Measurements from ENCODE around the gene RWDD2A.

The RWDD2A gene

DNA sequence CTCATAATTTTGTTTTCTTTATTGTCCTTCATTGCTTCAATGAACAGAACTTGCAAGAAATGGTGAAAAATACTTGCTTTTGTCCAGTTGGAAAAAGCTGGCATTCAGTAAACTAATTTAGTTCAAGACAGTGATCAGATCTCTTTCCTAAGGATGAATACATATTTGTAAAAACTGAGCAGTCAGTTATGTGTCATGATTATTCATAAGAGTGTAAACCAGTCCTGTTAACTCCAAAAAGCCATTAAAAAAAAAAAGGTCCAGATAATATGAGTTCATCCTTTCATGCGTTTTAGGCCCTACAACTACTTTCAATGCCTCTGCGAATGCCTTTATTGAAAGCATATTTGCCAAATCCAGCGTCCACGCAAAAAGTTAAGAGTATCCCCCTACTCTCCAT is 701 bp upstream of the RWDD2A start:
- Histone ChIP-seq H3K4me1 (peaks cover 5 to 16% (median 8%) of the 10 kb centered on the region in 10 experiments; a peak in 12 of 20 replicates), H3K4me3 (peak overlapping the region; percentile 75 to 83 (median 80)), H4K20me1 (no peaks in the 10 kb centered on the region), H3K9ac (peak overlapping the region; percentile 74 to 87 (median 83)), H3K27me3 (no peaks in the 10 kb centered on the region), H3K4me2 (peak overlapping the region; percentile 64 to 83 (median 70)), H3K9me3 (replicated peaks in 1 of 11) (no peaks in the 10 kb centered on the region), H3K36me3 (peaks cover 0 to 9% (median 0%) of the 10 kb centered on the region in 11 experiments; a peak in 4 of 22 replicates), H3K27ac (peak overlapping the region; percentile 59 to 82 (median 73); a peak in 20 of 22 replicates)
- TF ChIP-seq Cebpa-rat (IDR thresholded peaks at IDR 0.05): no peak

- Histone ChIP-seq H3K4me3 (peak overlapping the region; percentile 75 to 83 (median 80)), H3K4me2 (peak overlapping the region; percentile 77 to 91 (median 83)), H3K4me1 (peaks cover 5 to 16% (median 8%) of the 10 kb centered on the region in 10 experiments; a peak in 12 of 20 replicates), H3K9ac (peak overlapping the region; percentile 74 to 87 (median 83)), H3K36me3 (no peaks in the 10 kb centered on the region; a peak in 1 of 22 replicates), H3K27me3 (no peaks in the 10 kb centered on the region), H3K27ac (peak overlapping the region; percentile 59 to 82 (median 72); a peak in 21 of 22 replicates), H4K20me1 (no peaks in the 10 kb centered on the region), H3K9me3 (replicated peaks in 1 of 11) (no peaks in the 10 kb centered on the region)
- TF ChIP-seq Cebpa-rat (IDR thresholded peaks at IDR 0.05): no peak
Observed at GRCh38 chr6:83193747-83194566, 800 bp downstream of the RWDD2A start.

DNA sequence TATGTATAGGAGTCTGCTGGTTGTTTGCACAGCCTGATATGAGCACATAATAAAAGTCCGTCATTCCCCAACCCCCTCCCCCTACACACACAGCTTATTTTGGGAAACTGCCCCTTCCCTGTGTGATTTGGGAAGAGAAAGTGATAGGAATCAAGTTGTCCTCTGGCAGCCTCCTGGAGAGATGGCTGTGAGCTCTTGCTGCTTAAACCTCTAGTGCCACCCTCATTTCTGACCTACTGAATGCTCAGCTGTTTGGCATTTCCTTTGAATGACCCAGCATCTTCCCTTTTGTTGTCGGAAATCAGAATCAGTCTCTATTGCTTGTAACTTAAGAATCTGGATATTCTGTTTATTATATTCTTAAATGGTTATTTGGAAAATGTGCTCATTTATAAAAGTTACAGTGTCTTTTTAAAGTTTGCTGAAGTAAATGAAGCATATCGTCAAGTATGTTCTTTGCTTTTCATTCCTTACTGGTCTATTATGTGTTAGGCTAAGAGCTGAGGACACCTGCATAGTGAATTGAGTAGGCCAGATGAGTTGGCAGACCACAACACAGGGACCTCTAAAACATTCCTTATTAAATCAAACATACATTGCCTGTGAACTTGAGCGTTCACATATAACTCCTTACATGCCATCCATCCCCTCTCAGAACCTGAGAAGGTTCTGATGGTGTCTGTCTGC is 5.5 kb downstream of the RWDD2A start:
- Histone ChIP-seq H4K20me1 (no peaks in the 10 kb centered on the region), H3K36me3 (no peaks in the 10 kb centered on the region), H3K4me3 (no peak overlapping the region), H3K9ac (no peak overlapping the region), H3K9me3 (replicated peaks in 1 of 11) (no peaks in the 10 kb centered on the region), H3K27me3 (no peaks in the 10 kb centered on the region), H3K27ac (no peak overlapping the region), H3K4me1 (peaks cover 0 to 8% (median 6%) of the 10 kb centered on the region in 10 experiments; a peak in 8 of 20 replicates), H3K4me2 (no peak overlapping the region)
- no peak for TF ChIP-seq Cebpa-rat (IDR thresholded peaks at IDR 0.05)

GRCh38 chr6:83199173-83199862 is 6.2 kb downstream of the RWDD2A start:
- Histone ChIP-seq H3K9ac (no peak overlapping the region), H3K4me2 (no peak overlapping the region), H4K20me1 (no peaks in the 10 kb centered on the region), H3K27me3 (no peaks in the 10 kb centered on the region), H3K36me3 (no peaks in the 10 kb centered on the region), H3K4me1 (peaks cover 0 to 6% (median under 1%) of the 10 kb centered on the region in 10 experiments; a peak in 7 of 20 replicates), H3K4me3 (no peak overlapping the region), H3K9me3 (replicated peaks in 1 of 11) (no peaks in the 10 kb centered on the region), H3K27ac (no peak overlapping the region)
- TF ChIP-seq Cebpa-rat (IDR thresholded peaks at IDR 0.05): no peak

DNA sequence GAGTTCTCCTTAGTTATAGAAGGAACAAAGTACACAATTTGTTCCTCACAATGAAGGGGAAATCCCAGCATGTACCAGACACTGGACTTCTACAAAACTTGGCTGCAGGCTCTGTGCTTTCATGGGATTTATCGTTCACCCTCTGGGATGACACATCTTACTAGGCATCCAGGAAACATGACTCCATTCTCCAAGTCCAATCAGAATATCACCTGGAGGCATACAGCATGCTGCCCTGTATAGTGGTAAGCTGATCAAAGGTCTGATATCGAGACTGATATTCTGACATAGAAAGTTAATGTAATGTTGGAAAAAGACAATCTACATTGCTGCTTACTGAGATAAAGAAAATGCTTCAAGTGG is 6.7 kb downstream of the RWDD2A start:
- H3K27me3 ChIP-seq: no peaks in the 10 kb centered on the region
- no peak overlapping the region for H3K27ac ChIP-seq
- no peak overlapping the region for H3K4me2 ChIP-seq
- H3K4me1 ChIP-seq: peaks cover 0 to 6% (median 0%) of the 10 kb centered on the region in 10 experiments; a peak in 1 of 20 replicates
- H3K9me3 ChIP-seq (replicated peaks in 1 of 11): no peaks in the 10 kb centered on the region
- no peaks in the 10 kb centered on the region for H3K36me3 ChIP-seq
- no peaks in the 10 kb centered on the region for H4K20me1 ChIP-seq
- no peak for TF ChIP-seq Cebpa-rat (IDR thresholded peaks at IDR 0.05)
- no peak overlapping the region for H3K4me3 ChIP-seq
- no peak overlapping the region for H3K9ac ChIP-seq

DNA sequence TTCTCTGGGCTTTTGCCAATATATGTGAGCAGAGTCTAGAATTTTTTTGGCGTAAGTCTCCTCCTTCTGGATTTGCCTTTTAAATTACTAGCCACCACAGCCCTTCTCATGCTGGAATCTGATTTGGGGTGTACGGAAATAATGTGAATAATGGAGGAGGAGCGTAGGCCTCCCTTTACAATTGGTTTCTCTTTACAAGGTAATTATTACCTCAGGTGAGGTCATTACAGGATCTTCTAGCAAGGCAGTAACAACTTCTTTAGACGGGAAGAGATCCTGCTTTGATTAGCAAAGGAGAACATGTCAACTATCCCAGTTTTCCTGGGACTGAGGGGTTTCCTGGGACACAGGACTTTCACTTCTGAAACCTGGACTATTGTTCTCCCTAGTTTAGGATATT is 8.9 kb downstream of the RWDD2A start:
- H3K9ac ChIP-seq: no peak overlapping the region
- H3K27ac ChIP-seq: no peak overlapping the region
- no peak overlapping the region for H3K4me3 ChIP-seq
- TF ChIP-seq Cebpa-rat (IDR thresholded peaks at IDR 0.05): no peak
- H3K27me3 ChIP-seq: no peaks in the 10 kb centered on the region
- no peaks in the 10 kb centered on the region for H3K36me3 ChIP-seq
- H4K20me1 ChIP-seq: no peaks in the 10 kb centered on the region
- H3K4me1 ChIP-seq: no peaks in the 10 kb centered on the region; a peak in 1 of 20 replicates
- H3K9me3 ChIP-seq (replicated peaks in 1 of 11): no peaks in the 10 kb centered on the region
- H3K4me2 ChIP-seq: no peak overlapping the region

- Histone ChIP-seq H3K27ac (no peak overlapping the region), H3K36me3 (no peaks in the 10 kb centered on the region), H3K4me2 (no peak overlapping the region), H4K20me1 (no peaks in the 10 kb centered on the region), H3K9me3 (replicated peaks in 1 of 11) (no peaks in the 10 kb centered on the region), H3K4me1 (no peaks in the 10 kb centered on the region), H3K4me3 (no peak overlapping the region), H3K9ac (no peak overlapping the region), H3K27me3 (no peaks in the 10 kb centered on the region)
- TF ChIP-seq Cebpa-rat (IDR thresholded peaks at IDR 0.05): no peak
Observed at GRCh38 chr6:83215131-83216047, 22.2 kb downstream of the RWDD2A start.

GRCh38 chr6:83216806-83217205 is 23.6 kb downstream of the RWDD2A start:
- H3K27ac ChIP-seq: no peak overlapping the region
- H3K4me1 ChIP-seq: no peaks in the 10 kb centered on the region
- H3K4me3 ChIP-seq: no peak overlapping the region
- no peaks in the 10 kb centered on the region for H3K9me3 ChIP-seq (replicated peaks in 1 of 11)
- H4K20me1 ChIP-seq: no peaks in the 10 kb centered on the region
- no peak overlapping the region for H3K9ac ChIP-seq
- no peak overlapping the region for H3K4me2 ChIP-seq
- no peak for TF ChIP-seq Cebpa-rat (IDR thresholded peaks at IDR 0.05)
- no peaks in the 10 kb centered on the region for H3K36me3 ChIP-seq
- no peaks in the 10 kb centered on the region for H3K27me3 ChIP-seq
